ENCODE data around the gene FGGY.
"Not testable (repeated sequence)": the region's sequence is repeated elsewhere in the genome, so short reads cannot be mapped to it uniquely, and the experiment has no call there.

The FGGY gene

DNA sequence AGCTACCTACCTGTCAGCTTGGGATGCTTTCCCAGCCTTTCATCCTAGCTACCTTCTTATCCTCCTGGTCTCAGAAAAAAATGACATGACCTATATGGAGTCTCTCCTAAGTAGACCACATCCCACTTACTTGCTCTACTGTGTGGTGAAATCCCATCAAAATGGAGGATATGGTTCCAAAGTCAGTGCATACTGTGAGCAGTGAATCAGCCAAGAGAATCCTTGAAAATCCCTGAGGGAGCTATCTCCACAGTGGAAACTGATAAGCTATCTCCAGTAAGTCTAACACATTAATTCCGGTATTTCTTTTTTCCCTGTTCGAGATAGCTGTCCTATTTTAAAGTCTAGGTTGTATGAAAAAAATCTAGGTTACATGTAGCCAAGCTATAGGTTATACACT, 189.7 kb downstream of the FGGY start:
- TF ChIP-seq, protein P1, sequence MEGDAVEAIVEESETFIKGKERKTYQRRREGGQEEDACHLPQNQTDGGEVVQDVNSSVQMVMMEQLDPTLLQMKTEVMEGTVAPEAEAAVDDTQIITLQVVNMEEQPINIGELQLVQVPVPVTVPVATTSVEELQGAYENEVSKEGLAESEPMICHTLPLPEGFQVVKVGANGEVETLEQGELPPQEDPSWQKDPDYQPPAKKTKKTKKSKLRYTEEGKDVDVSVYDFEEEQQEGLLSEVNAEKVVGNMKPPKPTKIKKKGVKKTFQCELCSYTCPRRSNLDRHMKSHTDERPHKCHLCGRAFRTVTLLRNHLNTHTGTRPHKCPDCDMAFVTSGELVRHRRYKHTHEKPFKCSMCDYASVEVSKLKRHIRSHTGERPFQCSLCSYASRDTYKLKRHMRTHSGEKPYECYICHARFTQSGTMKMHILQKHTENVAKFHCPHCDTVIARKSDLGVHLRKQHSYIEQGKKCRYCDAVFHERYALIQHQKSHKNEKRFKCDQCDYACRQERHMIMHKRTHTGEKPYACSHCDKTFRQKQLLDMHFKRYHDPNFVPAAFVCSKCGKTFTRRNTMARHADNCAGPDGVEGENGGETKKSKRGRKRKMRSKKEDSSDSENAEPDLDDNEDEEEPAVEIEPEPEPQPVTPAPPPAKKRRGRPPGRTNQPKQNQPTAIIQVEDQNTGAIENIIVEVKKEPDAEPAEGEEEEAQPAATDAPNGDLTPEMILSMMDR (conservative IDR thresholded peaks at IDR 0.05; ENCODE audit: low read depth, low read length): no peak
- no peak overlapping the region for H3K4me3 ChIP-seq (ENCODE audit: low read length)
- no peak for DNase-seq (ENCODE audit: low read depth)

GRCh38 chr1:59487335-59488031, 190.6 kb downstream of the FGGY start:
- DNase-seq (ENCODE audit: low read depth): no peak
- no peak overlapping the region for H3K4me3 ChIP-seq (ENCODE audit: low read length)
- TF ChIP-seq, protein P1 (conservative IDR thresholded peaks at IDR 0.05; ENCODE audit: low read depth, low read length): no peak

DNA sequence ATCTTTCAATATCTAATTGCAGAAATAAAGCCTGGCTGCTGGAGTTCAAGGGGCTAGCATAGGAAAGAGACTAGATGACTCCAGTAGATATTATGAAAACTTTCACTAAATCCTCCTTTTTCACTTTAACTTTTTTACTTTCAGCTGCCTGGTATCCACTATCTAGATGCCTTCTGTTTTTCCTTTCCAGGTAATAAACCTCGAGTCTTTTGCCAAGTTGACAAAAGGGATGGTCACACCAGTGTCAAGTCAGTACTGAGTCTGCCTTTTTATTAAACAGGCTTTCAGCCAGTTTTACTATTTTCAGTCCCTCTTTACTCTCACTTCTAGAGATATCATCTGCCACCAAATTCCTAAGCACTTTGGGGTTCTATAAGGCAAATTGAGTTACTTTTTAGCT, 195.6 kb downstream of the FGGY start:
- no peak for DNase-seq (ENCODE audit: low read depth)
- TF ChIP-seq, protein P1 (conservative IDR thresholded peaks at IDR 0.05; ENCODE audit: low read depth, low read length): no peak
- no peak overlapping the region for H3K4me3 ChIP-seq (ENCODE audit: low read length)

DNA sequence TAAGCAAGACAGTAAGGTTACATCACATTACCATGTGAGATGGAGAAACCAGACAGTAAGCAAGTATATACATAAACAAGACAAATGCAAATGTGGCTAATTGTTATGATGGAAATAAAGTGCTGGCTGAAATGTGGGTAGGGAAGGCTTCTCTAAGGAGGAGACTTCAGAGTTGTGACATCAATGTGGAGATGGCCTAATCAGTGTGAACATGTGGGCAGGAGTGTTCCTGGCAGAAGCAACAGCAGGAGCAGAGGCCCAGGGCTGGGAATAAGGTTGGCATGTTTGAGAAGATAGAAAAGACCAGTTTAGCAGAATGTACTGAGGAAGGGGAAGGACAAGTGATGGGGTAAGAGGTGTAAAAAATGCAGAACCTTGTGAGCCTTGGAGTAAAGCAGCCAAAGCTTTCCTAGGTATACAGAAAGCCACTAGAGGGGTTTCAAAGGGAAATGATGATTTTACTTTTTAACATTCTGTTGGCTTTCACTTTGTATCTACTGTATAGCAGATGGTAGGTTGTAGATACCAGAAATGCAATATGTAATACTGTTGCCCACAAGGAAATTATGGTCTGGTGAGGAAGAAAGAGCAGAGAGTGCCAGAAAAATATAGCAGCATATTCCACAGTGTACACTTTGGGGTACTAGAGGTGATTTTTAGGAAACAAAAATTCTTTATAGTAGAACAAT, 197.4 kb downstream of the FGGY start:
- TF ChIP-seq, protein P1 (conservative IDR thresholded peaks at IDR 0.05; ENCODE audit: low read depth, low read length): no peak
- H3K4me3 ChIP-seq (ENCODE audit: low read length): no peak overlapping the region

GRCh38 chr1:59496156-59496555, 199.3 kb downstream of the FGGY start:
- DNase-seq (ENCODE audit: low read depth); H3K4me3 ChIP-seq (ENCODE audit: low read length): not testable (repeated sequence)

More for the DNA sequence above, 197.4 kb downstream of the FGGY start:
- no peak for DNase-seq (ENCODE audit: low read depth)

- DNase-seq (ENCODE audit: low read depth): no peak
- H3K4me3 ChIP-seq (ENCODE audit: low read length): no peak overlapping the region
- TF ChIP-seq, protein P1 (conservative IDR thresholded peaks at IDR 0.05; ENCODE audit: low read depth, low read length): no peak
These were observed 200.7 kb downstream of the FGGY start for GRCh38 chr1:59497616-59498015.

- TF ChIP-seq, protein P1 (conservative IDR thresholded peaks at IDR 0.05; ENCODE audit: low read depth, low read length): no peak
- DNase-seq (ENCODE audit: low read depth): no peak
- H3K4me3 ChIP-seq (ENCODE audit: low read length): no peak overlapping the region
These were observed 201.7 kb downstream of the FGGY start for GRCh38 chr1:59498640-59499039.

Data from retinal pigment epithelial cell (primary cell).